H4 (cell line): ENCODE measurements around the gene EFCAB10. TPM values are rescaled to one million over a fixed set of nuclear protein-coding genes. Genes with fewer than 3 reads are reported as not detected.
"Not testable (repeated sequence)": the region's sequence is repeated elsewhere in the genome, so short reads cannot be mapped to it uniquely, and the experiment has no call there.

Source experiments
- DNase-seq: peaks from one replicate; pipeline ENCODE4 v3.0.0-alpha.2; 2015; ENCODE audit warnings: low spot score
- total RNA-seq: library from RNA; depleted of rRNA; stranded (reverse); fragments of >200 nt; shearing (Covaris generic); gene quantifications from 2 replicates; pipeline ENCODE4 v1.2.3, GENCODE V29; 2014; rRNA removed

Gene EFCAB10
- total RNA-seq, 1 experiment from 2014 or later = not detected

- peak; percentile 90 for DNase-seq
Measured at GRCh38 chr7:105531792-105532671, 49.3 kb downstream of the EFCAB10 start, which contains the start of gene RINT1. Gene RINT1 (plus strand): TSS chr7:105532201. CDS start chr7:105532316, 115 bp downstream.

DNA sequence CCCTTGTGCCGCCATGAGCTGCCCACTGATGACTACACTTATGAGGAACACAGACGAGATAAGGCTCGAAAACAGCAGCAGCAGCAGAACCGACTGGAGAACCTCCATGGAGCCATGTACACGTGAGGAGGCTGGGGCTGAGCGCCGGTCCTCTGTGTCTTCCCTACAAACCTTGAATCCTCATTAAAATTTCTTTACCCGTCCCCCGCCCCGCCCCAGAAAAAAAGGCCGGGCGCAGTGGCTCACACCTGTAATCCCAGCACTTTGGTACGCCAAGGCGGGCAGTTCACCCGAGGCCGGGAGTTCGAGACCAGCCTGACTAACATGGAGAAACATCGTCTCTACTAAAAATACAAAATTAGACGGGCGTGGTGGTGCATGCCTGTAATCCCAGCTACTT is 50.7 kb downstream of the EFCAB10 start:
- DNase-seq = no peak

DNA sequence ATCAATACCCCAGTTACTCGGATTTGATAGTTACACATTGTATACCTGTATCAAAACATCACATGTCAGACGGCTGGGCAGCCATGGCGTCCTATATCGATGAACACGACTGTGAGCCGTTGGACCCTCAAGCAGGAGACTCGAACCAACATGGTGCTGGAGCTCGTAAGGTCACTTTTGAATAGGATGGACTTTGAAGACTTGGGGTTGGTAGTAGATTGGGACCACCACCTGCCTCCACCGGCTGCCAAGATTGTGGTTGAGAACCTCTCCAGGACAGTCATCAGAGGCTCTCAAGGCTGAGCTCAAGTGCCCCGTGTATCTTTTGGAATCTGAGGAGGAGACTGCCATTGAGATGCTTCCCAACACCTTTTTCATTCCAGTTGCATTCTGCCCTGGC is 51.2 kb downstream of the EFCAB10 start:
- no peak for DNase-seq

GRCh38 chr7:105527737-105528136 is 53.6 kb downstream of the EFCAB10 start:
- not testable (repeated sequence) for DNase-seq

GRCh38 chr7:105524840-105525239 is 56.5 kb downstream of the EFCAB10 start:
- no peak for DNase-seq

DNA sequence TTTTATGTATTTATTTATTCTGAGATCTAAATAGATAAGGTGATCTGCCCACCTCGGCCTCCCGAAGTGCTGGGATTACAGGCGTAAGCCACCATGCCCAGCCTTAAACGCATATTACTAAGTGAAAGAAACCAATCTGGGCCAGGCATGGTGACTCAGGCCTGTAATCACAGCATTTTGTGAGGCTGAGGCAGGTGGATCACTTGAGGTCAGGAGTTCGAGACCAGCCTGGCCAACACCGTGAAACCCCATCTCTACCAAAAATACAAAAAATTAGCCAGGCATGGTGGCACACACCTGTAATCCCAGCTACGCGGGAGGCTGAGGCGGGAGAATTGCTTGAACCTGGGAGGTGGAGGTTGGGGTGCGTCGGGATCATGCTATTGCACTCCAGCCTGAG is 56.9 kb downstream of the EFCAB10 start:
- DNase-seq = not testable (repeated sequence)

- DNase-seq = peak; percentile 79
Measured at GRCh38 chr7:105521717-105522463, 59.4 kb downstream of the EFCAB10 start, which contains the start of gene PUS7. Gene PUS7 (minus strand): TSS chr7:105522271. CDS start chr7:105508512, 13,759 bp downstream.

- peak; percentile 47 for DNase-seq
Measured at GRCh38 chr7:105521027-105521716, 60.1 kb downstream of the EFCAB10 start.

DNA sequence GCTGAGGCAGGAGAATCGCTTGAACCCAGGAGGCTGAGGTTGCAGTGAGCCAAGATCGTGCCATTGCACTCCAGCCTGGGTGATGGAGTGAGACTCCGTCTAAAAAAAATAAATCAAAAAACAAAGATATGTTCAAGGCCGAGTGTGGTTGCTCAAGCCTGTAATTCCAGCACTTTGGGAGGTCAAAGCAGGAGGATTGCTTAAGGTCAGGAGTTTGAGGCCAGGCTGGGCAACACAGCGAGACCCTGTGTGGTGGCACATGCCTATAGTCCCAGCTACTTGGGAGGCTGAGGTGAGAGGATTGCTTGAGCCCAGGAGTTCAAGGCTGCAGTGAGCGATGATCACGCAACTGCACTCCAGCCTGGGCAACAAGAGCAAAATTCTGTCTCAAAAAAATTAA is 60.7 kb downstream of the EFCAB10 start:
- DNase-seq = not testable (repeated sequence)

DNA sequence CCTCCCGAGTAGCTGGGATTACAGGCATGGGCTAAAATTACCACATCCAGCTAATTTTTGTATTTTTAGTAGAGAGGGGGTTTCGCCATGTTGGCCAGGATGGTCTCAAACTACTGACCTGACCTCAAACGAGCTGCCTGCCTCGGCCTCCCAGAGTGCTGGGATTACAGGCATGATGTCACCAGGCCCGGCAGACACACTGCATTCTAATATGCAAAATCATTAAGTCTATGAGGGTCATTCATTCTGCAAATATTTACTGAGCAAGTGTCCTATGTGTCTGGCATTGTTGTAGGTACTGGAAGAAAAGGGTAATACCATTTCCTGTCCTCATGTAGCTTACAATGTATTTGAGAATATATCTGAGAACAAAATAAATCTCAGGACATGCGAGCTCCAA is 61.9 kb downstream of the EFCAB10 start:
- DNase-seq = no peak

- DNase-seq = not testable (repeated sequence)
Measured at GRCh38 chr7:105515610-105516009, 65.7 kb downstream of the EFCAB10 start.

Other genes starting within 250 kb of the EFCAB10 start
- gene SRPK2, start 192.6 kb downstream of the EFCAB10 start, total RNA-seq = 44.0 and 46.9 TPM in 2 replicates
- gene PUS7, start 59.2 kb downstream of the EFCAB10 start, total RNA-seq = 16.1 and 25.3 TPM in 2 replicates
- 4.1 and 7.7 TPM in 2 replicates for gene RINT1, start 49.3 kb downstream of the EFCAB10 start, total RNA-seq